ENCODE data around the gene TPCN2.
"Not testable (repeated sequence)": the region's sequence is repeated elsewhere in the genome, so short reads cannot be mapped to it uniquely, and the experiment has no call there.

TPCN2 gene

DNA sequence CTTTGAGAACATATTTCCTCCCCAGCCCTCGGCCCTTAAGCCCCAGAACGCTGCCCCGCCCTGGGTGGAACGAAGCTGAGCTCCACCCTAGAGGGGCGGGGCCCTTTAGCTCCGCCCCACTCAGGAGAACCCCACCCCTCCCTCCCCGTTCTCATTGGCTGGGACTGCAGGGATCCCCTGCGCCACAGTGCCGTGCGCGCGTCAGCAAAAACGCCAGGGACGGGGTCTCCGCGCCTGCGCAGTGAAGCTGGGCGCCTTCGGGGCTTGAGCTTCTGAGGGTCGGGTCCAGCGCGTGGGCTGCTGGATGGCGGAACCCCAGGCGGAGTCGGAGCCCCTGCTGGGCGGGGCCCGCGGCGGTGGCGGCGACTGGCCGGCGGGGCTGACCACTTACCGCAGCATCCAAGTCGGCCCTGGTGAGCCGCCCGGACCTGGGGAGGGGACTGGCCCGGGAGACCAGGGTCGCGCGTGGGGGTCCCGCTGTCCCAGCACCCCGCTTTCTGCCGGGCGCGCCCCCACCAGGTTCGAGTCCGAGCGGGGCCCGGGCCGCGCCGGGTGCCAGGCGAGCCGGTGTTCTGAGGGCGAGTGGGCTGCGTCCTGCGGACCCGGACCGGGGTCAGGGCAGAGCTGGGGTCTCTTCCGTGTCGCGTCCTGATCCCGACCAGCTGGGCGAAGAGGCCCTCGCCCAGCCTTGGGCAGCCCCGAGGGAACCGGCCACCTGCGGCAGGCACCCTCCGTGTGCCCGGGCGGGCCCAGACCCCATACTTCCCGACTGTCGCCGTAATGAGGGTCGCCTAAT lies at the start of gene TPCN2:
TPCN2 (plus strand) TSS at position 239 of the 796 bp plus-strand sequence; CDS start at position 305, 66 bp downstream.
- no peaks in the 10 kb centered on the region for H3K36me3 ChIP-seq (ENCODE audit: insufficient read depth)
- H4K20me1 ChIP-seq (ENCODE audit: insufficient read depth): no peaks in the 10 kb centered on the region
- H3K9ac ChIP-seq: peak within 1 kb of the TSS; percentile 91
- H3K4me2 ChIP-seq: peak within 1 kb of the TSS; percentile 75
- TF ChIP-seq, protein P1, sequence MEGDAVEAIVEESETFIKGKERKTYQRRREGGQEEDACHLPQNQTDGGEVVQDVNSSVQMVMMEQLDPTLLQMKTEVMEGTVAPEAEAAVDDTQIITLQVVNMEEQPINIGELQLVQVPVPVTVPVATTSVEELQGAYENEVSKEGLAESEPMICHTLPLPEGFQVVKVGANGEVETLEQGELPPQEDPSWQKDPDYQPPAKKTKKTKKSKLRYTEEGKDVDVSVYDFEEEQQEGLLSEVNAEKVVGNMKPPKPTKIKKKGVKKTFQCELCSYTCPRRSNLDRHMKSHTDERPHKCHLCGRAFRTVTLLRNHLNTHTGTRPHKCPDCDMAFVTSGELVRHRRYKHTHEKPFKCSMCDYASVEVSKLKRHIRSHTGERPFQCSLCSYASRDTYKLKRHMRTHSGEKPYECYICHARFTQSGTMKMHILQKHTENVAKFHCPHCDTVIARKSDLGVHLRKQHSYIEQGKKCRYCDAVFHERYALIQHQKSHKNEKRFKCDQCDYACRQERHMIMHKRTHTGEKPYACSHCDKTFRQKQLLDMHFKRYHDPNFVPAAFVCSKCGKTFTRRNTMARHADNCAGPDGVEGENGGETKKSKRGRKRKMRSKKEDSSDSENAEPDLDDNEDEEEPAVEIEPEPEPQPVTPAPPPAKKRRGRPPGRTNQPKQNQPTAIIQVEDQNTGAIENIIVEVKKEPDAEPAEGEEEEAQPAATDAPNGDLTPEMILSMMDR (conservative IDR thresholded peaks at IDR 0.05; ENCODE audit: low read depth, low read length): no peak
- no peaks in the 10 kb centered on the region for H3K27me3 ChIP-seq (ENCODE audit: insufficient read depth, low read depth)
- no peak within 1 kb of the TSS for H3K4me3 ChIP-seq (IDR thresholded peaks at IDR 0.05; ENCODE audit: insufficient read depth, low read depth, low read length)
- peaks cover 60% of the 10 kb centered on the region for H3K4me1 ChIP-seq (ENCODE audit: low read depth, poor library complexity, severe bottlenecking)
- H2AFZ ChIP-seq (ENCODE audit: low read depth): peak within 1 kb of the TSS; percentile 81
- peaks cover 8% of the 10 kb centered on the region; the same call in 1 of the 2 replicates for H3K79me2 ChIP-seq (ENCODE audit: insufficient read depth, low read depth)
- 0 out of 2 replicates have a peak within 1 kb of the TSS, but pooled peaks have one; percentile 42 for H3K27ac ChIP-seq

DNA sequence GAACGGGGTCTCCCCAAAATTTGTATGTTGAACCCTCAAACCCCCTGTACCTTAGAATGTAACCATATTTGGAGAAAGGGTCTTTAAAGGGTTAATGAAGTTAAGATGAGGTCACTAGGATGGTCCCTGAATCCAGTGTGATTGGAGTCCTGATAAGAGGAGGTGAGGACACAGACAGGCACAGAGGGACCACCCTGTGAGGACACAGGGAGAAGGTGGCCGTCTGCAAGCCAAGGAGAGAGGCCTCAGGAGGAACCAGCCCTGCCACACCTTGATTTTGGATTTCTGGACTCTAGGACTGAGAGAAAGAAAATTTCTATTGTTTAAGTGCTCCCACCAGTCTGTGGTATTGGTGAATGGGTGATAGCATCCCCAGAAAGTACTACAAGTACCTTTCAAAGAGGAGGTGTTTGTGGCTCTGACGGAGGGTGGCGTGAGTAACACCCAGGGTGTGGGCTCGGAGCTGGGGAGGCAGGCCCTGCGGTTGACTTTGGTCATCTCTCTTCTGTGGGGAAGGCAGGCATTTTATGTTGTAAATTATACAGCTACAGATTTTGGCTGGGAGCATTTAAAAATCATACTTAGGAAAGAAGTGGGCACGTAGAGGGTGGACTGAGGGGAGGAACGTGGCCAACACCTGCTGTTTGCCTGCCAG lies 49.5 kb upstream of the TPCN2 start:
- Histone ChIP-seq H2AFZ (ENCODE audit: low read depth) (no peak overlapping the region), H3K4me1 (ENCODE audit: low read depth, poor library complexity, severe bottlenecking) (no peaks in the 10 kb centered on the region), H3K27ac (no peak overlapping the region), H4K20me1 (ENCODE audit: insufficient read depth) (no peaks in the 10 kb centered on the region), H3K36me3 (ENCODE audit: insufficient read depth) (no peaks in the 10 kb centered on the region), H3K79me2 (ENCODE audit: insufficient read depth, low read depth) (no peaks in the 10 kb centered on the region), H3K4me2 (no peak overlapping the region), H3K9ac (no peak overlapping the region), H3K4me3 (IDR thresholded peaks at IDR 0.05; ENCODE audit: insufficient read depth, low read depth, low read length) (no peak overlapping the region), H3K27me3 (ENCODE audit: insufficient read depth, low read depth) (peaks cover 45% of the 10 kb centered on the region)
- TF ChIP-seq, protein P1 (conservative IDR thresholded peaks at IDR 0.05; ENCODE audit: low read depth, low read length): no peak

DNA sequence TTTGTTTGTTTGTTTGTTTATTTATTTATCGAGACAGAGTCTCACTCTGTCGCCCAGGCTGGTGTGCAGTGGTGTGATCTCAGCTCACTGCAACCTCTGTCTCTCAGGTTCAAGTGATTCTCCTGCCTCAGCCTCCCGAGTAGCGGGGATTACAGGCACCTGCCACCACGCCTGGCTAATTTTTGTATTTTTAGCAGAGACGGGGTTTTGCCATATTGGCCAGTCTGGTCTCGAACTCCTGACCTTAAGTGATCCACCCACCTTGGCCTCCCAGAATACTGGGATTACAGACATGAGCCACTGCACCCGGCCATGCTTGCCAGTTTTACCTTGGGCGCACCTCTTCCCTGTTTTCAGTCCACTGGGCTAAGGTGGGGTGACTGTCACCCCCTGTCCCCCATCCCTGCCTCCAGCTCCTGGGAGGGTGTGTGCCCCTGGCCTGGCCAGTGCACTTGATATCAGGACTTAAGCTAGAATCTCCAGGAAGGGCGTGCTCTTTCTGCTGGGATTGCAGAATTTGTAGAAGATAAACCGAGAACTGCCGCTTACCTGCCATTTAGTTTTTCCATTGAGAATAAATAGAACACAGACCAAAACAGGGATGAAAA lies 48.9 kb upstream of the TPCN2 start:
- H3K9ac ChIP-seq; H3K27ac ChIP-seq; H3K4me3 ChIP-seq (IDR thresholded peaks at IDR 0.05; ENCODE audit: insufficient read depth, low read depth, low read length); H4K20me1 ChIP-seq (ENCODE audit: insufficient read depth); H2AFZ ChIP-seq (ENCODE audit: low read depth); H3K79me2 ChIP-seq (ENCODE audit: insufficient read depth, low read depth); H3K4me2 ChIP-seq; H3K36me3 ChIP-seq (ENCODE audit: insufficient read depth); H3K4me1 ChIP-seq (ENCODE audit: low read depth, poor library complexity, severe bottlenecking): not testable (repeated sequence)
- H3K27me3 ChIP-seq (ENCODE audit: insufficient read depth, low read depth): peaks cover 46% of the 10 kb centered on the region

DNA sequence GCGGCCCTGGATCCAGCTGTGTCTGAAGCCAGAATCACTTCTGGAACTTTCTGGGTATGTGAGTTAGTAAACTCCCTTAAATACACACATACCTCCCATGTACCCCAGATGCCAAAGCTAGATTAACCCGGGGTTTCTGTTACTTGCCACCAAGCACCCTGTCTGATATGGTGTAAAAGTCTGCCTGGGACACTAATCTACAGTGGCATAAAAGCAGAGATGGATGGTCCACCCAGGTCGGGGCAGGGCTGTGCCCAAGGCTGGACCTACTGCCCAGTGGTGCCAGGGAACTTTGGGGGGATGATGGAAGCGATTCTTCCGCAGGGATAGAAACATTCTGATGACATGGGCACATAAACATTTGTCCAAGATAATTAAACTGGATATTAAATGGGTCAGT lies 48.3 kb upstream of the TPCN2 start:
- Histone ChIP-seq H3K9ac (no peak overlapping the region), H3K4me1 (ENCODE audit: low read depth, poor library complexity, severe bottlenecking) (no peaks in the 10 kb centered on the region), H4K20me1 (ENCODE audit: insufficient read depth) (no peaks in the 10 kb centered on the region), H3K79me2 (ENCODE audit: insufficient read depth, low read depth) (no peaks in the 10 kb centered on the region), H3K27me3 (ENCODE audit: insufficient read depth, low read depth) (peaks cover 48% of the 10 kb centered on the region), H2AFZ (ENCODE audit: low read depth) (no peak overlapping the region), H3K36me3 (ENCODE audit: insufficient read depth) (no peaks in the 10 kb centered on the region), H3K27ac (no peak overlapping the region), H3K4me2 (no peak overlapping the region), H3K4me3 (IDR thresholded peaks at IDR 0.05; ENCODE audit: insufficient read depth, low read depth, low read length) (no peak overlapping the region)
- TF ChIP-seq, protein P1 (conservative IDR thresholded peaks at IDR 0.05; ENCODE audit: low read depth, low read length): no peak

All from KMS-11 (cell line).